ENCODE results near the gene IQGAP2.

DNA sequence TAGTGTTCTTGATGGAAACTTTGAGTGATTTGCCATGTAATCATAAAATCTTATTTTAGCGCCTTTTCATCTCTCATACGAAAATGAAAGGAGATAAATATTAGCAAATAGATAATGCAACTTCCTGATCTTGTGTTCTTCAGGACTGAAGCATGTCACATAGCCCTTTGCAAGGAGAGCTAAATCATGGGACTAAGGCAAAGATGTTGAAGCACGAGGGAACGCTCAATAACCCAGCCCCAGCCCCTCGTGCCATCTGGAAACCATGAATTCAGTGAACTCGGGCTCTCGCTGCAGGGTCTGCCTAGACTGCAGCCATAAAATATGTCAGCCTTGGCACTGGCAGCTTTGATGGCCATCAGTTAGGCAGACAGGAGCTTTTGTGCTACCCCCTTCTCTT, 161.9 kb downstream of the IQGAP2 start:
- TF ChIP-seq, protein P1, sequence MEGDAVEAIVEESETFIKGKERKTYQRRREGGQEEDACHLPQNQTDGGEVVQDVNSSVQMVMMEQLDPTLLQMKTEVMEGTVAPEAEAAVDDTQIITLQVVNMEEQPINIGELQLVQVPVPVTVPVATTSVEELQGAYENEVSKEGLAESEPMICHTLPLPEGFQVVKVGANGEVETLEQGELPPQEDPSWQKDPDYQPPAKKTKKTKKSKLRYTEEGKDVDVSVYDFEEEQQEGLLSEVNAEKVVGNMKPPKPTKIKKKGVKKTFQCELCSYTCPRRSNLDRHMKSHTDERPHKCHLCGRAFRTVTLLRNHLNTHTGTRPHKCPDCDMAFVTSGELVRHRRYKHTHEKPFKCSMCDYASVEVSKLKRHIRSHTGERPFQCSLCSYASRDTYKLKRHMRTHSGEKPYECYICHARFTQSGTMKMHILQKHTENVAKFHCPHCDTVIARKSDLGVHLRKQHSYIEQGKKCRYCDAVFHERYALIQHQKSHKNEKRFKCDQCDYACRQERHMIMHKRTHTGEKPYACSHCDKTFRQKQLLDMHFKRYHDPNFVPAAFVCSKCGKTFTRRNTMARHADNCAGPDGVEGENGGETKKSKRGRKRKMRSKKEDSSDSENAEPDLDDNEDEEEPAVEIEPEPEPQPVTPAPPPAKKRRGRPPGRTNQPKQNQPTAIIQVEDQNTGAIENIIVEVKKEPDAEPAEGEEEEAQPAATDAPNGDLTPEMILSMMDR (IDR thresholded peaks at IDR 0.05) = no peak
- no peak for TF ChIP-seq POLR2AphosphoS5 (IDR thresholded peaks at IDR 0.05; ENCODE audit: low read depth, low read length)
